Measurements from ENCODE around the gene GMCL2.
A peak's percentile ranks its signal among the peaks of the same experiment; 100 is the strongest.

The GMCL2 gene

DNA sequence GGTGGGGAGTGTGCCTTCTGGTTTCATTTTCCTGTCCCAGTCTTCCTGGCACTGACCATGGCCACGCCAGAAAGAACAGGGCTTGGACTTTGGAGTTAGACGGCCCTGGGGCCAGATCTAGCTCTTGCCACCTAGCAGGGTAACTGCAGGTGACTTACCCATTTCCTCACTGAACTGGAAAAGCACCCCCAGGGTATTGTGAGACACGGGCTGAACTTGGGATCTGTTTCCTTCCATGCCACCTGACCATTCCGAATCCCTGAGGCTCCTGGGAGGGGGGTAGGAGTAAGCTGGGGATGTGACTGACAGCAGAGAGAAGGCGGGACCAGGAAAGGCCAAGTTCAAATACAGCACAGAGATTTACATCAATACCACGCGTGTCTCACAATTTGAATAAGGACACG is 26.6 kb upstream of the GMCL2 start:
- Histone ChIP-seq H3K27ac (ENCODE audit: low read depth, low read length) (peak overlapping the region; percentile 23; the same call in 1 of the 2 replicates), H3K4me2 (ENCODE audit: low read depth, low read length, poor library complexity, severe bottlenecking) (no peak overlapping the region), H4K20me1 (ENCODE audit: low read depth, low read length) (peaks cover 5% of the 10 kb centered on the region; the same call in 1 of the 2 replicates)

DNA sequence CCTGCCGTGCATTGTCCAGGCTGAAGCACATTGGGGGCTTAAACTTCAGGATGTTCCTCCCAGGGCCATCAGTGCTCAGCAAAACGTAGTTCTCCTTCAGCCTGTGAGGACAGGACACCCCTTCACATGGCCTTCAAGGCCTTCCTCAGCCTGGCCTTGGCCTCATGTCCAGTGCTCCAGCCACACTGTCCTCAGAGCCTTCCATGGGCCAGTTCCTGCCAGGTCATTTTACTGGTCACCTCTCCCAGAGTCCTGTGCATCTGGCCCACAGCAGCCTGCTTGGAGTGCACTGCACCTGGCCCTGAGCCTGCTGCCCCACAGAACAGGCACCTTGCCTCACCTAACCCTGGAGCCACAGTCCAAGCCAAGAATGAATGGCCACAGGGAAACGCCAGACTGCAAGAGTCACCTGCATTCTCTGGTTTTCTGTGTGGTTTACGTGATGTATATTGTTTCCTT is 25.9 kb upstream of the GMCL2 start:
- Histone ChIP-seq H3F3A (ENCODE audit: insufficient read depth) (peaks cover 81% of the 10 kb centered on the region), H3K27me3 (ENCODE audit: low read length) (no peaks in the 10 kb centered on the region), H3K9me3 (ENCODE audit: insufficient read depth, low read length) (no peaks in the 10 kb centered on the region), H4K20me1 (ENCODE audit: low read depth, low read length) (peaks cover 12% of the 10 kb centered on the region), H3K9me2 (replicated peaks; ENCODE audit: insufficient read depth, low read length) (no peaks in the 10 kb centered on the region), H2AFZ (ENCODE audit: low read depth, low read length, severe bottlenecking) (no peak overlapping the region), H3K9ac (ENCODE audit: low read length) (no peak overlapping the region), H3K4me3 (ENCODE audit: insufficient read depth, low read length, poor library complexity, severe bottlenecking) (no peak overlapping the region), H3K36me3 (ENCODE audit: low read length) (peaks cover 28% of the 10 kb centered on the region; the same call in 1 of the 2 replicates), H3K27ac (ENCODE audit: low read depth, low read length) (peak overlapping the region; percentile 33; the same call in 1 of the 2 replicates), H3K4me2 (ENCODE audit: low read depth, low read length, poor library complexity, severe bottlenecking) (no peak overlapping the region), H3K79me2 (ENCODE audit: insufficient read depth, low read length) (peaks cover 5% of the 10 kb centered on the region)
- TF ChIP-seq EZH2phosphoT487 (conservative IDR thresholded peaks at IDR 0.05; ENCODE audit: low read length) = no peak
- TF ChIP-seq, protein P1, sequence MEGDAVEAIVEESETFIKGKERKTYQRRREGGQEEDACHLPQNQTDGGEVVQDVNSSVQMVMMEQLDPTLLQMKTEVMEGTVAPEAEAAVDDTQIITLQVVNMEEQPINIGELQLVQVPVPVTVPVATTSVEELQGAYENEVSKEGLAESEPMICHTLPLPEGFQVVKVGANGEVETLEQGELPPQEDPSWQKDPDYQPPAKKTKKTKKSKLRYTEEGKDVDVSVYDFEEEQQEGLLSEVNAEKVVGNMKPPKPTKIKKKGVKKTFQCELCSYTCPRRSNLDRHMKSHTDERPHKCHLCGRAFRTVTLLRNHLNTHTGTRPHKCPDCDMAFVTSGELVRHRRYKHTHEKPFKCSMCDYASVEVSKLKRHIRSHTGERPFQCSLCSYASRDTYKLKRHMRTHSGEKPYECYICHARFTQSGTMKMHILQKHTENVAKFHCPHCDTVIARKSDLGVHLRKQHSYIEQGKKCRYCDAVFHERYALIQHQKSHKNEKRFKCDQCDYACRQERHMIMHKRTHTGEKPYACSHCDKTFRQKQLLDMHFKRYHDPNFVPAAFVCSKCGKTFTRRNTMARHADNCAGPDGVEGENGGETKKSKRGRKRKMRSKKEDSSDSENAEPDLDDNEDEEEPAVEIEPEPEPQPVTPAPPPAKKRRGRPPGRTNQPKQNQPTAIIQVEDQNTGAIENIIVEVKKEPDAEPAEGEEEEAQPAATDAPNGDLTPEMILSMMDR (IDR thresholded peaks at IDR 0.05; ENCODE audit: insufficient read depth, low read length, poor library complexity, severe bottlenecking) = no peak

More for the DNA sequence above, 26.6 kb upstream of the GMCL2 start:
- no peaks in the 10 kb centered on the region for H3K79me2 ChIP-seq (ENCODE audit: insufficient read depth, low read length)
- peaks cover 81% of the 10 kb centered on the region for H3F3A ChIP-seq (ENCODE audit: insufficient read depth)
- peaks cover 26% of the 10 kb centered on the region for H3K36me3 ChIP-seq (ENCODE audit: low read length)
- no peaks in the 10 kb centered on the region for H3K9me3 ChIP-seq (ENCODE audit: insufficient read depth, low read length)
- TF ChIP-seq, protein P1 (IDR thresholded peaks at IDR 0.05; ENCODE audit: insufficient read depth, low read length, poor library complexity, severe bottlenecking) = no peak
- no peak for TF ChIP-seq EZH2phosphoT487 (conservative IDR thresholded peaks at IDR 0.05; ENCODE audit: low read length)
- H3K27me3 ChIP-seq (ENCODE audit: low read length) = no peaks in the 10 kb centered on the region
- H3K4me3 ChIP-seq (ENCODE audit: insufficient read depth, low read length, poor library complexity, severe bottlenecking) = no peak overlapping the region
- no peaks in the 10 kb centered on the region for H3K9me2 ChIP-seq (replicated peaks; ENCODE audit: insufficient read depth, low read length)
- no peak overlapping the region for H2AFZ ChIP-seq (ENCODE audit: low read depth, low read length, severe bottlenecking)
- H3K9ac ChIP-seq (ENCODE audit: low read length) = no peak overlapping the region

DNA sequence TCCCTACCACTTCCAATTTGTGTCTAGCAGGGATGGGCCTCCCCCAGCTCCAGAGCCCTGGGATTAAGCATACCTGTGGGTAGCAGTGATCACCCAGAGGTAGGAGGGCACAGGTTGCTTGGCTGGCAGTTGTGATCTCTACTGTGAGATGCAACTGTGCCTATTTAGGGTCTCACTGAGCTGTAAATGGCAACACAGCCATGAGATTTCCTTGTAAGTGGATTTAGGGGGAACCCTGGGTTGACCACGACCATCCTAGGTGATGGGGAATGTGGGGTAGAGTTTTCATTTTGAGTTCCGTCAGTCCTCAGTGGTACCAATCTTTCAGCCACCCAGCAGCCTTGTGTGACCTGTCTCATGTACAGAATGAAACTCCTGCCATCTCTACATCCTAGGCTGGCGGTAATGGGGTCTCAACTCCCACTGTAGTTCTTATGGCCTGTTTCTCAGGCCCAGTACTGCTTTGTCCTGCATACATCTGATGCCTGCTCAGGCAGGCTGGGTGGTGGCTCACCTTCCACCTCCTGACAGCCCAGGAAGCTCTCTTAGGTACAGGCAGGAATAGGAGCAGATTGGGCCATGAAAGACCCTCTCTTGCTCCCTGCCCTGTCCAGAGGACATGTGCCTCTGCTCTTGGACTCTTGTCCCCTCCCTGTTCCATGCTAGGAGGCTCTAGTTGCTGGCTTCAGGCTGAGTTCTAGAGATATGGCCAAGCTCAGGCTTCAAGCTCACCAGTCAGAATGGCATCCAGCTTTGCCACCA is 25.3 kb upstream of the GMCL2 start:
- peaks cover 87% of the 10 kb centered on the region for H3F3A ChIP-seq (ENCODE audit: insufficient read depth)
- no peaks in the 10 kb centered on the region for H3K9me3 ChIP-seq (ENCODE audit: insufficient read depth, low read length)
- no peak overlapping the region for H3K4me2 ChIP-seq (ENCODE audit: low read depth, low read length, poor library complexity, severe bottlenecking)
- H3K9me2 ChIP-seq (replicated peaks; ENCODE audit: insufficient read depth, low read length) = no peaks in the 10 kb centered on the region
- H4K20me1 ChIP-seq (ENCODE audit: low read depth, low read length) = peaks cover 18% of the 10 kb centered on the region
- no peak overlapping the region for H2AFZ ChIP-seq (ENCODE audit: low read depth, low read length, severe bottlenecking)
- no peaks in the 10 kb centered on the region for H3K27me3 ChIP-seq (ENCODE audit: low read length)
- peaks cover 34% of the 10 kb centered on the region for H3K36me3 ChIP-seq (ENCODE audit: low read length)
- H3K4me3 ChIP-seq (ENCODE audit: insufficient read depth, low read length, poor library complexity, severe bottlenecking) = no peak overlapping the region
- H3K9ac ChIP-seq (ENCODE audit: low read length) = no peak overlapping the region
- H3K27ac ChIP-seq (ENCODE audit: low read depth, low read length) = peak overlapping the region; percentile 33
- TF ChIP-seq EZH2phosphoT487 (conservative IDR thresholded peaks at IDR 0.05; ENCODE audit: low read length) = no peak
- TF ChIP-seq, protein P1 (IDR thresholded peaks at IDR 0.05; ENCODE audit: insufficient read depth, low read length, poor library complexity, severe bottlenecking) = no peak
- H3K79me2 ChIP-seq (ENCODE audit: insufficient read depth, low read length) = peaks cover 11% of the 10 kb centered on the region
